NB4 (cell line): ENCODE results near the gene ACVR2B.

Source experiments
- CTCF ChIP-seq: IDR thresholded peaks from one replicate; pipeline ENCODE4 v1.5.1; 2012; ENCODE audit warnings: low read depth, low read length
- MYC ChIP-seq: IDR thresholded peaks from 2 replicates; pipeline ENCODE4 v1.6.1; 2011; ENCODE audit warnings: low read depth, low read length

- TF ChIP-seq CTCF (no peak), MYC (no peak)
Measured at GRCh38 chr3:38519000-38519399, 65.3 kb downstream of the ACVR2B start.
